ENCODE results near the gene SDF4. TPM values are rescaled to one million over a fixed set of nuclear protein-coding genes. Genes with fewer than 3 reads are reported as not detected.

The SDF4 gene
- total and polyA plus RNA-seq, 2 of the 4 experiments (the other 2 are of a cell fraction): 57.0 to 250 TPM

DNA sequence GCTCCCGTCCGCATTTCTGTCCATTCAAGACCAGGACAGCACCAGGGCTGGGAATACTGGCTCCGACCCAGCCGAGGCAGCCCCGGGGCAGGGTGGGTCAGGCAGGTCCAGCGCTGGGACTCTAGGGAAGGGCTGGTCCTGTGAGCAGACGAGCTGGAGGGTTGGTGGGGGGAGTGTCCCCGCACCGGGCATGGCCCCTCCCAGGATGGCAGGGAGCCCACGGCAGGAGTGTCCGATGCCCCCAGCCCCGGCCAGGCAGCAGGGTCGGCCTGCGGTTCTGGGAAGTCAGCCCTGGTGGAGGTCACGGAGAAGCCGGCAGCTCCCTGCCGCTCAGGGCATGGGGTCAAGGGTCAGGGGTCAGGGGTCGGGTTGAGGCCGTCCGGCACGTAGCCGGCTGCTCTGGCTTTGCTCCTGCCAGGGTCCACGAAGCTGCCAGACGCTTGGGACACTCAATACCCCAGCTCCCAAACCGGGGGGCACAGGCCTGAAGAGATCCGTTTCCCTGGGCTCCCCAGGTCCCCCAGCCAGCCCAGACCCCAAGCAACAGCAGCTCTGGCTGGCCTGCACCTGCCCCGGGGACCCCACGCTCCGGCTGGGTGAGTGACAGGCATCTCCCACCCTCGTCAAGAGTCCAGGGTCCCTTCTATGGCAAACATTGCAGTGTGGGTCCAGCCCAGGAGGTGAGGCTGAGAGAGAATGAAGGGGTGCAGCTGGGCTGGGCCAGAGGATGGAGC, 8.0 kb upstream of the SDF4 start:
- peaks cover 2% of the 10 kb centered on the region; the same call in 1 of the 2 replicates for H3K36me3 ChIP-seq (ENCODE audit: control insufficient read depth, insufficient read depth, low read length)
- BruUV-seq (replicated peaks): no TSS peak
- TF ChIP-seq RAD21 (IDR thresholded peaks at IDR 0.05; ENCODE audit: low read length) (no peak), FOS (IDR thresholded peaks at IDR 0.05; ENCODE audit: low read depth, low read length) (no peak)
- DNase-seq: no peak
- no peak overlapping the region for H3K18ac ChIP-seq (ENCODE audit: low read depth, low read length)
- dilution Hi-C loops (cut with HindIII; ENCODE audit: low sequenced_read_pairs, unreplicated experiment): no loop called here
- in situ Hi-C loops (cut with MboI; ENCODE audit: low sequenced_read_pairs): no loop called here
- no peak overlapping the region for H4K8ac ChIP-seq (ENCODE audit: low read depth in 2 of 2, low read length in 2 of 2)
- no peak overlapping the region for H3K4ac ChIP-seq (ENCODE audit: low read depth, low read length)
- H3K27ac ChIP-seq (ENCODE audit: insufficient read depth, low read length): no peak overlapping the region
- H3K56ac ChIP-seq (ENCODE audit: extremely low read depth, insufficient read depth, low read length): no peak overlapping the region
- H2BK5ac ChIP-seq (ENCODE audit: low read depth, low read length, poor library complexity, severe bottlenecking): no peak overlapping the region
- ChIA-PET POLR2A (ENCODE audit: unreplicated experiment) (no interaction called here), CTCF (no interaction called here)
- WGBS, 2 experiments (ENCODE audit: extremely low coverage in 2 of 2, insufficient read length in 1 of 2): 48% methylated on average over 15 of the region's 30 CpGs; no CpG with 5 or more reads in 1 of the 2 experiments
- H3K4me3 ChIP-seq (ENCODE audit: insufficient read depth, low read depth, low read length): no peak overlapping the region
- H2BK20ac ChIP-seq (ENCODE audit: low read depth, low read length): no peak overlapping the region
- no peak overlapping the region for H3K23ac ChIP-seq (ENCODE audit: low read depth, low read length)
- H4K20me1 ChIP-seq (ENCODE audit: insufficient read depth, low read length): no peaks in the 10 kb centered on the region
- H3K4me2 ChIP-seq (ENCODE audit: low read depth, low read length): no peak overlapping the region
- H3K4me1 ChIP-seq (ENCODE audit: control insufficient read depth, insufficient read depth, low read length): peaks cover 14% of the 10 kb centered on the region
- H2AK9ac ChIP-seq (replicated peaks; ENCODE audit: low read depth, low read length, poor library complexity): peak overlapping the region; percentile 5
- no peaks in the 10 kb centered on the region for H3K27me3 ChIP-seq (ENCODE audit: control insufficient read depth, insufficient read depth, low read length)
- H3K9me3 ChIP-seq (ENCODE audit: control insufficient read depth, insufficient read depth, low read length): no peaks in the 10 kb centered on the region
- H3K9me1 ChIP-seq (ENCODE audit: insufficient read depth, low read length): no peaks in the 10 kb centered on the region
- H2AFZ ChIP-seq (replicated peaks; ENCODE audit: low read length, poor library complexity): peak overlapping the region; percentile 23
- no peak overlapping the region for H3K9ac ChIP-seq (ENCODE audit: low read depth, low read length)
- no peak overlapping the region for H4K5ac ChIP-seq (ENCODE audit: low read depth, low read length)
- no peak for ATAC-seq (ENCODE audit: low read depth)
- intact Hi-C loops (cut with micrococcal nuclease): no loop called here
- no peak overlapping the region for H4K91ac ChIP-seq (ENCODE audit: insufficient read depth, low read depth, low read length)
- no peak overlapping the region for H2BK120ac ChIP-seq (ENCODE audit: low read depth, low read length)
- peaks cover 0 to 12% of the 10 kb centered on the region in 2 experiments; a peak in 2 of 4 replicates for H3K79me1 ChIP-seq (ENCODE audit: low read depth in 1 of 2, low read length in 2 of 2)
- H2BK15ac ChIP-seq (ENCODE audit: low read depth, low read length): no peak overlapping the region
- peak overlapping the region; percentile 16; the same call in 1 of the 2 replicates for H2AK5ac ChIP-seq (ENCODE audit: low read depth, low read length)
- no peak overlapping the region for H3K14ac ChIP-seq (replicated peaks; ENCODE audit: low read depth, low read length)

Data from IMR-90 (cell line).